T-helper 17 cell (primary cell): ENCODE results near the gene ISG15. TPM values are rescaled to one million over a fixed set of nuclear protein-coding genes. Genes with fewer than 3 reads are reported as not detected.
A peak's percentile ranks its signal among the peaks of the same experiment; 100 is the strongest.

Source experiments
- ATAC-seq: fragments of 150-1000 bp; cut with Tn5 transposase; 2 replicates; pipeline ENCODE4 v1.10.0; 2021; ENCODE audit warnings: mild to moderate bottlenecking, moderate library complexity
- DNase-seq, 3 donors: peaks; one replicate each; pipeline versions ENCODE4 v3.0.0 to v3.0.0-alpha.2; 2020 to 2021
- H3K9me3 ChIP-seq: one replicate; pipeline ENCODE4 v1.7.0; 2013; ENCODE audit warnings: low read length, mild to moderate bottlenecking; ENCODE audit not compliant: control insufficient read depth, poor library complexity, severe bottlenecking
- H3K27ac Mint-ChIP-seq: one replicate; pipeline ENCODE4 v1.8.0; 2022; ENCODE audit warnings: mild to moderate bottlenecking, moderate library complexity, mixed read lengths
- H3K27me3 Mint-ChIP-seq: one replicate; pipeline ENCODE4 v1.8.0; 2022; ENCODE audit warnings: mixed read lengths
- H3K36me3 Mint-ChIP-seq: one replicate; pipeline ENCODE4 v1.8.0; 2022; ENCODE audit warnings: low read depth, mixed read lengths
- H3K4me1 Mint-ChIP-seq: one replicate; pipeline ENCODE4 v1.8.0; 2022; ENCODE audit warnings: mild to moderate bottlenecking, mixed read lengths
- H3K4me3 Mint-ChIP-seq: one replicate; pipeline ENCODE4 v1.8.0; 2022; ENCODE audit warnings: mild to moderate bottlenecking, moderate library complexity, mixed read lengths
- total RNA-seq, 4 donors: library from RNA in 2 of 4; stranded (reverse) in 2 of 4; gene quantifications; one replicate each; pipeline ENCODE4 v1.2.3 and lab custom pipeline; 2022 to 2026

ISG15 gene
- total RNA-seq, 2 donors from 2014 or later = 19.5 to 52.1 TPM

DNA sequence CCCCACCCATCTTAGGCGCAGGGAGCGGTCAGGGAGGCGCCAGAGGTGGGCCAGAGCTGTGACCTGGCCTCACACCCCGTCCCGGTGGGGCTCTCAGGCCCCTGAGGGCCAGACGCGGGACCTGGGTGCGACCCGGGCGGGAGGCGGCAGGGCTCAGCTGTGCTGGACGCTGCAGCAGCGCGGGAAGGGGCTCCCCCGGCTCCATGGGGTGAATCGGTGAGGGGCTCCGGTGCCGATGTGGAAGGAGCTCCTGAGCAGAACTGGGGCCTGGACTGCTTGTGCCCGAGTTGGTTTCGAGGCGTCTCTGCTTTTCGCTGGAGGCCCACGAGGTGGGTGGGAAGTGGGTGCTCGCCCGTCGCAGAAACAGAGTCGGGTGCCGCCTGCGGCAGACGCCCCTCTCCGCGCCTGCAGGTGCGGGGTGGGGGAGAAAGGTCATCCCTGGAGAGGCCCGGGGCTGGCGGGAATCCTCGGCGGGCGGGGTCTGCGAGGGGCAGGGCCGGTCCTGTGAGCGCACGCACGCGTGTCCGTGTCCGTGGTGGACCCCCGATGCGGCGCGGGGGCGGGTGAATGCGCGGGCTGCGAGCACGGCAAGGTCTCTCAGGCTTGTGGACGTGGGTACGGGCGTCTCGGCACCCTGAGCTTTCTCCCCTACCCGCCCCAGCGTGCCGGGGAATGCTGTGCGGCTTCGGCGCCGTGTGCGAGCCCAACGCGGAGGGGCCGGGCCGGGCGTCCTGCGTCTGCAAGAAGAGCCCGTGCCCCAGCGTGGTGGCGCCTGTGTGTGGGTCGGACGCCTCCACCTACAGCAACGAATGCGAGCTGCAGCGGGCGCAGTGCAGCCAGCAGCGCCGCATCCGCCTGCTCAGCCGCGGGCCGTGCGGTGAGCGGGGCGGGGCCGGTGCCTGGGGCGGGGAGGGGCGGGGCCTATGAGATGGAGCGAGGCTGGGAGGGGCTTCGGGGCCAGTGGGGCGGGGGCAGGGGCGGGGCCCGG lies 27.0 kb downstream of the ISG15 start:
- H3K9me3 ChIP-seq = no peaks in the 10 kb centered on the region
- H3K27me3 Mint-ChIP-seq = peaks cover 20% of the 10 kb centered on the region
- H3K4me3 Mint-ChIP-seq = peak overlapping the region; percentile 87
- peak; percentile 95 for ATAC-seq
- no peak overlapping the region for H3K27ac Mint-ChIP-seq
- H3K4me1 Mint-ChIP-seq = peaks cover 14% of the 10 kb centered on the region
- DNase-seq = peak; percentile 66 to 82 (median 77)
- no peaks in the 10 kb centered on the region for H3K36me3 Mint-ChIP-seq

DNA sequence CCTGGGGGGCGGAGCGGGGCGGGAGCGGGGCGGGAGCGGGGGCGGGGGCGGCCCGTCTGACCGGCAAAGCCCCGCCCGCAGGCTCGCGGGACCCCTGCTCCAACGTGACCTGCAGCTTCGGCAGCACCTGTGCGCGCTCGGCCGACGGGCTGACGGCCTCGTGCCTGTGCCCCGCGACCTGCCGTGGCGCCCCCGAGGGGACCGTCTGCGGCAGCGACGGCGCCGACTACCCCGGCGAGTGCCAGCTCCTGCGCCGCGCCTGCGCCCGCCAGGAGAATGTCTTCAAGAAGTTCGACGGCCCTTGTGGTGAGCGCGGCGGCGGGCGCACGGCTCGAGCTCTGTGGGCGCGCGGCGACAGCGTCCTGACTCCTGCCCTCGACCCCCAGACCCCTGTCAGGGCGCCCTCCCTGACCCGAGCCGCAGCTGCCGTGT lies 27.8 kb downstream of the ISG15 start:
- Mint-ChIP-seq H3K36me3 (no peaks in the 10 kb centered on the region), H3K4me1 (peaks cover 14% of the 10 kb centered on the region), H3K27me3 (peaks cover 15% of the 10 kb centered on the region), H3K27ac (no peak overlapping the region), H3K4me3 (no peak overlapping the region)
- ATAC-seq (peak; percentile 13), DNase-seq (no peak)
- no peaks in the 10 kb centered on the region for H3K9me3 ChIP-seq

DNA sequence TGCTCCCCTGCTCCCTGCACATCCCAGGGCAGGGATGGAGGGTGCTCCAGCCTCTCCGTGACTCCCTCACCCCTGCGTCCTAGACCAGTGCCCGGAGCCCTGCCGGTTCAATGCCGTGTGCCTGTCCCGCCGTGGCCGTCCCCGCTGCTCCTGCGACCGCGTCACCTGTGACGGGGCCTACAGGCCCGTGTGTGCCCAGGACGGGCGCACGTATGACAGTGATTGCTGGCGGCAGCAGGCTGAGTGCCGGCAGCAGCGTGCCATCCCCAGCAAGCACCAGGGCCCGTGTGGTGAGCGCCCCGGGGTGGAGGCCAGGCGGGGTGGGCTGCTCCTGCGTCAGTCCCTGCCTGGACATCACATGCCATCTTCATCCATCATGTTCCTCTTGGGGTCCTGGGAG lies 28.6 kb downstream of the ISG15 start:
- Mint-ChIP-seq H3K27me3 (peaks cover 10% of the 10 kb centered on the region), H3K27ac (no peak overlapping the region), H3K4me3 (peak overlapping the region; percentile 10), H3K36me3 (no peaks in the 10 kb centered on the region), H3K4me1 (peaks cover 14% of the 10 kb centered on the region)
- DNase-seq (no peak), ATAC-seq (no peak)
- H3K9me3 ChIP-seq = no peaks in the 10 kb centered on the region

DNA sequence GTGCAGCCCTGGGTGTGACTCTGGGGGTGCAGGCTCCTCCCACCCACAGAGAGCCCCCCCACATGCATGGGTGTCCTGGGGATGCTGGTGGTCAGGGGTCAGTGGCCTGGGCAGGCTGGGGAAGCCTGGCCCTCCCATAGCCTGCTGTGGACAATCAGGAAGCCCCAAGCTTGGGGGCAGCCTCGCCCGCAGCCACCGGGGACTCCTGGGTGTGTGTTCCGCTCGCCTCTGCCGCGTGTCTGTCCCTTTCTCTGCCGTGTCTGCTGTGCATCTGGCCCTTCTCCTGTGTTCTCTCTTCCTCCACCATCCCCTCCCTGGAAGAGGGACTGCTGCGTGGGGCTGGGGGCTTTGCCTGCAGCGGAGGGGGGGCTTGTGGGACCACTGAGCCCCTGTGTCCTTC lies 29.5 kb downstream of the ISG15 start:
- DNase-seq (no peak), ATAC-seq (no peak)
- H3K27me3 Mint-ChIP-seq = peaks cover 10% of the 10 kb centered on the region
- H3K36me3 Mint-ChIP-seq = no peaks in the 10 kb centered on the region
- peaks cover 14% of the 10 kb centered on the region for H3K4me1 Mint-ChIP-seq
- H3K9me3 ChIP-seq = no peaks in the 10 kb centered on the region
- H3K27ac Mint-ChIP-seq = no peak overlapping the region
- H3K4me3 Mint-ChIP-seq = no peak overlapping the region

DNA sequence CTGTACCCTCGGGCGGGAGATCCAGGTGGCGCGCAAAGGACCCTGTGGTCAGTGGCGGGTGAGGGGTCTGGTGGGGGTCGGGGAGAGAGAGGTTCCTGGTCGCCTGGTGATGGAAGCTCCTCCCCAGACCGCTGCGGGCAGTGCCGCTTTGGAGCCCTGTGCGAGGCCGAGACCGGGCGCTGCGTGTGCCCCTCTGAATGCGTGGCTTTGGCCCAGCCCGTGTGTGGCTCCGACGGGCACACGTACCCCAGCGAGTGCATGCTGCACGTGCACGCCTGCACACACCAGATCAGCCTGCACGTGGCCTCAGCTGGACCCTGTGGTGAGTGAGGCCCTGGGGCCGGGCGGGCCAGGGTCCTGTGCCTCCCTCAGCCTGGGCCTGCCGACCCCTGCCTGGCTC lies 30.1 kb downstream of the ISG15 start:
- peaks cover 12% of the 10 kb centered on the region for H3K4me1 Mint-ChIP-seq
- H3K27me3 Mint-ChIP-seq = peaks cover 9% of the 10 kb centered on the region
- no peak for ATAC-seq
- H3K36me3 Mint-ChIP-seq = no peaks in the 10 kb centered on the region
- H3K27ac Mint-ChIP-seq = no peak overlapping the region
- no peak overlapping the region for H3K4me3 Mint-ChIP-seq
- no peaks in the 10 kb centered on the region for H3K9me3 ChIP-seq
- DNase-seq = no peak

DNA sequence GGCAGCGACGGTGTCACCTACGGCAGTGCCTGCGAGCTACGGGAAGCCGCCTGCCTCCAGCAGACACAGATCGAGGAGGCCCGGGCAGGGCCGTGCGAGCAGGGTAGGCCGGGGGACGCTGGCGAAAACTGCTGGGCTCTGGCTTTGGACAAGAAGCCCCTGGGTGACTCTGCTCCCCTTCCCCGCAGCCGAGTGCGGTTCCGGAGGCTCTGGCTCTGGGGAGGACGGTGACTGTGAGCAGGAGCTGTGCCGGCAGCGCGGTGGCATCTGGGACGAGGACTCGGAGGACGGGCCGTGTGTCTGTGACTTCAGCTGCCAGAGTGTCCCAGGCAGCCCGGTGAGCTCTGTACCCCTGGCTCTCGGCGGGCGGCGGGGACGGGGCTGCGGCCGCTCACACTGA lies 30.6 kb downstream of the ISG15 start:
- no peaks in the 10 kb centered on the region for H3K36me3 Mint-ChIP-seq
- no peaks in the 10 kb centered on the region for H3K9me3 ChIP-seq
- no peak overlapping the region for H3K27ac Mint-ChIP-seq
- DNase-seq = no peak
- no peak for ATAC-seq
- H3K4me1 Mint-ChIP-seq = peaks cover 9% of the 10 kb centered on the region
- peaks cover 4% of the 10 kb centered on the region for H3K27me3 Mint-ChIP-seq
- no peak overlapping the region for H3K4me3 Mint-ChIP-seq

DNA sequence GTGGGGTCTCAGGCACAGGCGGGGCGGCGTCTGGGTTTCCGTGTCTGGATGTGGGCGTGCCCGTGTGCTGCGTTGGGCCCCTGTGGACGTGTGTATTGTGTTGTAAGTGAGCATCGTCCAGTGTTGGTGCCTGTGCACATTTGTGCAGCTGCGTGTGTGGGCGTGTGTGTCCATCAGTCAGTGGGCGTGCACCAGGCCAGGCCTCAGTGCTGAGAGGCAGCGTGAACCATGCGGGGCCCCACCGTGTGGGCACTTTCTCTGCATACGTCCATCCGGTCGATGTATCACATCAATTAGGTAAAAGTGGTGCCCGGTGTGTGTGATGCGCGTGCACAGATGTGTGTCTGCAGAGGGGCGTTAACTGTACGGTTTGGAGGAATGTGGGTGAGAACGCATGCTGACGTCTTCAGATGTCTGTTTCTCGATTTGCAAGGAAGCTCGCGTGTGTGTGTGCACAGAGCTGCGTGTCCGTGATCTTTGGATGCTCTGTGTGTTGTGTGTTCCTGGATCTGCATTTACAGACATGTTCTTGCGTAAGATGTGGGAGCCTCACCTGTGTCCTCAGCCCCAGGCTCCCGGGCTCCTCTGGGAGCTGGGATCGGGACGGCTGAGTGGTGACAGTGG lies 31.3 kb downstream of the ISG15 start:
- no peaks in the 10 kb centered on the region for H3K9me3 ChIP-seq
- Mint-ChIP-seq H3K4me1 (peaks cover 5% of the 10 kb centered on the region), H3K27ac (no peak overlapping the region), H3K27me3 (no peaks in the 10 kb centered on the region), H3K4me3 (no peak overlapping the region), H3K36me3 (no peaks in the 10 kb centered on the region)
- no peak for DNase-seq
- ATAC-seq = no peak

DNA sequence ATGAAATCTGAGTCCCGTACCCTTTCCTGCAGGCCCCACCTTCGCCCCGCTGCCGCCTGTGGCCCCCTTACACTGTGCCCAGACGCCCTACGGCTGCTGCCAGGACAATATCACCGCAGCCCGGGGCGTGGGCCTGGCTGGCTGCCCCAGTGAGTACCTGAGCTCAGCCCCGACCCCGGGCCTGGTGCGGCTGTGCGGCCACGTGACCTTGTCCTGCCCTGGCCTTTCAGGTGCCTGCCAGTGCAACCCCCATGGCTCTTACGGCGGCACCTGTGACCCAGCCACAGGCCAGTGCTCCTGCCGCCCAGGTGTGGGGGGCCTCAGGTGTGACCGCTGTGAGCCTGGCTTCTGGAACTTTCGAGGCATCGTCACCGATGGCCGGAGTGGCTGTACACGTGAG lies 31.8 kb downstream of the ISG15 start:
- DNase-seq (no peak), ATAC-seq (no peak)
- Mint-ChIP-seq H3K4me1 (peaks cover 1% of the 10 kb centered on the region), H3K27ac (no peak overlapping the region), H3K4me3 (no peak overlapping the region), H3K27me3 (no peaks in the 10 kb centered on the region), H3K36me3 (no peaks in the 10 kb centered on the region)
- H3K9me3 ChIP-seq = no peaks in the 10 kb centered on the region

DNA sequence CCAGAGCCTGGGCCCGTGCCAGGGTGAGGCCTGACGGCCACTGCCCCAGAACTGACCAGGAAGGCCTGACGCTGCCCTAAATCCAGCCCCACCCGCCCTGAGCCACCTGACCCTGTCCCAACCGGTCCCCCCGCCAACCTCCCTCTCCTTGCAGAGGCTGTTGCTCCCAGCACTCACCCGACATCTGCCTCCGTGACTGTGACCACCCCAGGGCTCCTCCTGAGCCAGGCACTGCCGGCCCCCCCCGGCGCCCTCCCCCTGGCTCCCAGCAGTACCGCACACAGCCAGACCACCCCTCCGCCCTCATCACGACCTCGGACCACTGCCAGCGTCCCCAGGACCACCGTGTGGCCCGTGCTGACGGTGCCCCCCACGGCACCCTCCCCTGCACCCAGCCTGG lies 32.9 kb downstream of the ISG15 start:
- no peaks in the 10 kb centered on the region for H3K9me3 ChIP-seq
- no peak overlapping the region for H3K4me3 Mint-ChIP-seq
- H3K4me1 Mint-ChIP-seq = no peaks in the 10 kb centered on the region
- ATAC-seq (no peak), DNase-seq (no peak)
- no peak overlapping the region for H3K27ac Mint-ChIP-seq
- H3K36me3 Mint-ChIP-seq = no peaks in the 10 kb centered on the region
- no peaks in the 10 kb centered on the region for H3K27me3 Mint-ChIP-seq

DNA sequence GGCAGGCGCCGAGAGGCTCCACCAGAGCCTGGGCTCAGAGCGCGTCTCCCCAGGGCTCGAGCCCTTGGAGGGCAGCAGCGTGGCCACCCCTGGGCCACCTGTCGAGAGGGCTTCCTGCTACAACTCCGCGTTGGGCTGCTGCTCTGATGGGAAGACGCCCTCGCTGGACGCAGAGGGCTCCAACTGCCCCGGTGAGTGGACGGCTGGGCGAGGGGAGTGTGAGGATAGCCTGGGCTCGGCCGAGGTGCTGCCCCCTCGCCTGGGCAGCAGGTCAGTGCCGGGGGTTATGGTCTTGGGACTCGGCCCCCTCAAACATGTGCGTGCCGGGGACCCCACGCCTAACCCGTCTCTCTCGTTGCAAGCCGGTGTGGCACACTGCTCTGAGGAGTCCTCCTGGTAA lies 33.5 kb downstream of the ISG15 start:
- Mint-ChIP-seq H3K27me3 (no peaks in the 10 kb centered on the region), H3K4me3 (no peak overlapping the region), H3K36me3 (no peaks in the 10 kb centered on the region), H3K27ac (no peak overlapping the region), H3K4me1 (no peaks in the 10 kb centered on the region)
- ATAC-seq = no peak
- no peaks in the 10 kb centered on the region for H3K9me3 ChIP-seq
- no peak for DNase-seq

DNA sequence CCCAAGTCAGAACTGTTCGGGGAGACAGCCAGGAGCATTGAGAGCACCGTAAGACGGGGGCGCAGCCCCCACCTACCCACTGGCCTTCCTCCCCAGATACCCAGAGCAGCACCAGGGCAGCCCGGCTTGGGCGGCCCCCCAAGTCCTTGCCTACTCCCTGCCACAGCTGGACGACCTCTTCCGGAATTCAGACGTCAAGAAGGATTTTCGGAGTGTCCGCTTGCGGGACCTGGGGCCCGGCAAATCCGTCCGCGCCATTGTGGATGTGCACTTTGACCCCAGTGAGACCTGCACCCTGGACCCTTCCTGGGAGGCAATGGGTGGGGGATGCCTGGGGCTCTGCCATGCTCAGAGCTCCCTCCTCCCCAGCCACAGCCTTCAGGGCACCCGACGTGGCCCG lies 34.1 kb downstream of the ISG15 start:
- H3K9me3 ChIP-seq = no peaks in the 10 kb centered on the region
- H3K27me3 Mint-ChIP-seq = no peaks in the 10 kb centered on the region
- DNase-seq (no peak), ATAC-seq (no peak)
- no peaks in the 10 kb centered on the region for H3K4me1 Mint-ChIP-seq
- no peak overlapping the region for H3K4me3 Mint-ChIP-seq
- H3K27ac Mint-ChIP-seq = no peak overlapping the region
- no peaks in the 10 kb centered on the region for H3K36me3 Mint-ChIP-seq

DNA sequence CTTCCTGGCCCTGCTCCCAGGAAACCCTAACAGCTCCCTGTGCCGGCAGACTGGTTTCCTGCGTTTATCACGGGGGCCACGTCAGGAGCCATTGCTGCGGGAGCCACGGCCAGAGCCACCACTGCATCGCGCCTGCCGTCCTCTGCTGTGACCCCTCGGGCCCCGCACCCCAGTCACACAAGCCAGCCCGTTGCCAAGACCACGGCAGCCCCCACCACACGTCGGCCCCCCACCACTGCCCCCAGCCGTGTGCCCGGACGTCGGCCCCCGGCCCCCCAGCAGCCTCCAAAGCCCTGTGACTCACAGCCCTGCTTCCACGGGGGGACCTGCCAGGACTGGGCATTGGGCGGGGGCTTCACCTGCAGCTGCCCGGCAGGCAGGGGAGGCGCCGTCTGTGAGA lies 34.7 kb downstream of the ISG15 start:
- Mint-ChIP-seq H3K36me3 (no peaks in the 10 kb centered on the region), H3K27ac (no peak overlapping the region), H3K4me3 (no peak overlapping the region), H3K27me3 (no peaks in the 10 kb centered on the region), H3K4me1 (no peaks in the 10 kb centered on the region)
- no peak for ATAC-seq
- H3K9me3 ChIP-seq = no peaks in the 10 kb centered on the region
- DNase-seq = no peak

DNA sequence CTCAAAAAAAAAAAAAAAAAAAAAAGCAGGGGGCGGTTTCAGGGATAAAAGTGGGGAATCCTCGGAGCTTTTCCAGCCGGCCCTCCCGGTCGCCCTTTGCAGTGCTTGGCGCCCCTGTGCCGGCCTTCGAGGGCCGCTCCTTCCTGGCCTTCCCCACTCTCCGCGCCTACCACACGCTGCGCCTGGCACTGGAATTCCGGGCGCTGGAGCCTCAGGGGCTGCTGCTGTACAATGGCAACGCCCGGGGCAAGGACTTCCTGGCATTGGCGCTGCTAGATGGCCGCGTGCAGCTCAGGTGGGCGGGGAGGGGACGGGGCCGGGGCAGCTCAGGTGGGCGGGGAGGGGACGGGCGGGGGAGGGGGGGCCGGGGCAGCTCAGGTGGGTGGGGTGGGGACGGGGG lies 35.5 kb downstream of the ISG15 start:
- no peak overlapping the region for H3K27ac Mint-ChIP-seq

More for the DNA sequence above, 35.5 kb downstream of the ISG15 start:
- H3K4me3 Mint-ChIP-seq = no peak overlapping the region
- H3K36me3 Mint-ChIP-seq = no peaks in the 10 kb centered on the region
- no peaks in the 10 kb centered on the region for H3K4me1 Mint-ChIP-seq
- ATAC-seq (no peak), DNase-seq (no peak)
- no peaks in the 10 kb centered on the region for H3K9me3 ChIP-seq
- no peaks in the 10 kb centered on the region for H3K27me3 Mint-ChIP-seq
